OCI-LY1 (cell line): ENCODE results near the gene SYT15B.
"Not testable (repeated sequence)": the region's sequence is repeated elsewhere in the genome, so short reads cannot be mapped to it uniquely, and the experiment has no call there.

Source experiments
- CTCF ChIP-seq: fragments of 200-600 bp; sonication (generic), shearing (Covaris generic); IDR thresholded peaks from 2 replicates; pipeline ENCODE4 v1.5.1; 2017; ENCODE audit warnings: mild to moderate bottlenecking, antibody characterized with exemption, low read length, moderate library complexity, mixed read lengths
- EZH2 ChIP-seq: fragments of 200-600 bp; sonication (generic), shearing (Covaris generic); IDR thresholded peaks from 2 replicates; pipeline ENCODE4 v1.8.0; 2017; ENCODE audit warnings: borderline replicate concordance, mixed run types, mild to moderate bottlenecking, antibody characterized with exemption, low read length, moderate library complexity, mixed read lengths

DNA sequence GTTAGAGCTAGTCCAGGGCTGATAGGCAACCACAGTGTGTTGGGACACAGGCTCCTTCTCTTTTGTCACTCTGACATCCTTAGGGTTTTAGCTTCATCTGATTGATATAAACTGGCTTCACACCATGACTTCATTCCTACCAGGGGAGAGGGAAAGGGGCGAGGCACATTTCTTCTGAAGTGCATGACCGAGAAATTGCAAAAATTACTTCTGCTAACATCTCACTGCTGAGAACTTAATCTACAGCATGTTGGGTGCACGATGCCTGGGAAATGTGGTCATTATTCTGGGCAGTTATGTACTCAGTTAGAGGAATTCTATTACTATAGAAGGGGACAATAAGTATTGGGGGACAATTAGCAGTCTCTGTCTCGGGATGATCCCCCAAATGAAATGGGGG, 16.2 kb upstream of the SYT15B start:
- TF ChIP-seq CTCF, EZH2: not testable (repeated sequence)
